Upper lobe of left lung (tissue), 6 donors: Measurements from ENCODE around the gene TLK2. TPM values are rescaled to one million over a fixed set of nuclear protein-coding genes. Genes with fewer than 3 reads are reported as not detected.

Source experiments
- ATAC-seq, 2 donors: fragments of 200-7000 bp; cut with Tn5 transposase; one replicate each; pipeline ENCODE4 v1.9.1; 2022; ENCODE audit warnings: mild to moderate bottlenecking in 2 of 2, moderate library complexity in 2 of 2; ENCODE audit not compliant: low FRiP score in 2 of 2
- DNase-seq, 2 donors: peaks; one replicate each; pipeline ENCODE4 v3.0.0-alpha.2; 2019 to 2020
- H3K27ac ChIP-seq, 4 donors: fragments of 200-600 bp; sonication (generic); one replicate each; pipeline ENCODE4 v1.5.1; 2016 to 2019
- H3K27me3 ChIP-seq, 4 donors: fragments of 200-600 bp; sonication (generic); one replicate each; pipeline ENCODE4 v1.5.1; 2017 to 2019
- H3K36me3 ChIP-seq, 4 donors: fragments of 200-600 bp; sonication (generic); one replicate each; pipeline ENCODE4 v1.5.1; 2016 to 2019
- H3K4me1 ChIP-seq, 4 donors: fragments of 200-600 bp; sonication (generic); one replicate each; pipeline ENCODE4 v1.5.1; 2018 to 2019
- H3K4me3 ChIP-seq, 4 donors: fragments of 200-600 bp; sonication (generic); one replicate each; pipeline ENCODE4 v1.5.1; 2017 to 2019; ENCODE audit warnings: mild to moderate bottlenecking in 2 of 4, moderate library complexity in 1 of 4
- H3K9me3 ChIP-seq, 4 donors: fragments of 200-600 bp; sonication (generic); one replicate each; pipeline ENCODE4 v1.5.1; 2018 to 2019
- EP300 ChIP-seq, 4 donors: sonication (generic); formaldehyde crosslinking; IDR thresholded peaks; one replicate each; pipeline ENCODE4 v1.5.1; 2017; ENCODE audit warnings: antibody characterized with exemption in 4 of 4, control low read depth in 2 of 4
- POLR2A ChIP-seq, 4 donors: fragments of 450-650 bp; IDR thresholded peaks; one replicate each; pipeline ENCODE4 v1.5.1; 2016 to 2017; ENCODE audit warnings: antibody characterized with exemption in 4 of 4, mild to moderate bottlenecking in 2 of 4
- POLR2AphosphoS5 ChIP-seq, 2 donors: sonication (generic); formaldehyde crosslinking; IDR thresholded peaks; one replicate each; pipeline ENCODE4 v1.5.1; 2017; ENCODE audit warnings: antibody characterized with exemption in 2 of 2
- WGBS, 2 donors: methylation state at CpG; one replicate each; pipeline ENCODE4 v1.1.5; 2017 to 2018; 5-methylcytosine and 5-hydroxymethylcytosine counted together
- total RNA-seq, 6 donors: library from RNA; depleted of rRNA in 4 of 6; stranded (reverse); fragments of >200 nt in 4 of 6; gene quantifications; one replicate each; pipeline versions ENCODE4 v1.1.0 to v1.2.1, GENCODE V29; 2016 to 2021
- TF ChIP-seq, protein P1 (sequence below), 6 experiments: fragments of 450-650 bp in 4 of 6; fragments of 200-600 bp in 2 of 6; sonication (generic) in 2 of 6; IDR thresholded peaks; one replicate each; pipeline ENCODE4 v1.5.1; 2016 to 2019; ENCODE audit warnings: antibody characterized with exemption in 6 of 6
- donor health status: DM: no; HTN: no; CAD: no; lungs with moderate emphysema.
- donor health status: DM: no; HTN: yes; CAD: no; lungs with severe emphysema.

TLK2 gene
- total RNA-seq, 6 donors from 2014 or later = 36.6 to 57.6 (median 44.9) TPM

DNA sequence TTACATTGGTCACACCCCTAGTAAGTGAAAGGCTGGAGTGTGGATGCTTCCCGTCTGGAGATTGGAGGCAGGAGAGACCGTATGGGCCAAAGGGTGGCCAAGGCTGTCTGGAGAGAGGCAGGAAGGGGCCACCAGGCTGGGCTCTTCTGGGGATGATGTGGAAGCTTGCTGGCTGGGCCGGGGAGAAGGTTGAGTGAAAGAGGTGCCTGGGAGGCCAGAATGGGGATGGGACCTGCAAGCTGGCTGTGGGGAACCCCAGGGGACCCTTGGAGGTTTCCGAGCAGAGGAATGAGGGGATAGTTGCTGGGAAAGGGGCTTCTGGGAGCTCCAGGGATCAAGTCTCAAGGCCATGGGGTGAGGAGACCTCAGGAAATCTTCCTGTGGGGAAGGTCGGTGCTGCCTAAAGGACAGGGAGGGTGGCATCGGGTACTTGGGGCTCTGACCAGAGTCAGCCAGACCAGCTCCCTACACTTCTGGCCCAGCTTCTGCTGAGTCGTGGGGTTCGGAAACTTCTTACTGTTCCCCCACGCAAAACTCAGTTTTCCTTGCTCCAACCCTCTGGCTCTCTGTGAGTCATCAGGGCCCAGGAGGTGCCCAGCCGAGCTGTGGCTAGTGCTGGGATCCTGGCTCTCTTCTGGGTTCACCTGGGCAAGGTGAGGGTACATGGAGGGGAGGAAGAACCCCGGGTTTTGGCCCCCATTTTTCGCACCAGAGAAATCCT lies 151.9 kb downstream of the TLK2 start:
- Histone ChIP-seq H3K4me1 (peaks cover 29 to 52% (median 43%) of the 10 kb centered on the region in 4 donors), H3K27me3 (peaks cover 0 to 14% (median 1%) of the 10 kb centered on the region in 4 donors), H3K27ac (peak overlapping the region in 2 of 4 donors; percentile 9 to 10), H3K36me3 (no peaks in the 10 kb centered on the region), H3K9me3 (no peaks in the 10 kb centered on the region), H3K4me3 (no peak overlapping the region)
- DNase-seq (no peak), ATAC-seq (no peak)
- WGBS, 2 donors = 79 to 80% methylated on average over 7 to 12 of the region's 12 CpGs
- TF ChIP-seq EP300 (IDR thresholded peaks at IDR 0.05) (no peak), POLR2AphosphoS5 (IDR thresholded peaks at IDR 0.05) (no peak), POLR2A (IDR thresholded peaks at IDR 0.05) (no peak)
- TF ChIP-seq, protein P1, sequence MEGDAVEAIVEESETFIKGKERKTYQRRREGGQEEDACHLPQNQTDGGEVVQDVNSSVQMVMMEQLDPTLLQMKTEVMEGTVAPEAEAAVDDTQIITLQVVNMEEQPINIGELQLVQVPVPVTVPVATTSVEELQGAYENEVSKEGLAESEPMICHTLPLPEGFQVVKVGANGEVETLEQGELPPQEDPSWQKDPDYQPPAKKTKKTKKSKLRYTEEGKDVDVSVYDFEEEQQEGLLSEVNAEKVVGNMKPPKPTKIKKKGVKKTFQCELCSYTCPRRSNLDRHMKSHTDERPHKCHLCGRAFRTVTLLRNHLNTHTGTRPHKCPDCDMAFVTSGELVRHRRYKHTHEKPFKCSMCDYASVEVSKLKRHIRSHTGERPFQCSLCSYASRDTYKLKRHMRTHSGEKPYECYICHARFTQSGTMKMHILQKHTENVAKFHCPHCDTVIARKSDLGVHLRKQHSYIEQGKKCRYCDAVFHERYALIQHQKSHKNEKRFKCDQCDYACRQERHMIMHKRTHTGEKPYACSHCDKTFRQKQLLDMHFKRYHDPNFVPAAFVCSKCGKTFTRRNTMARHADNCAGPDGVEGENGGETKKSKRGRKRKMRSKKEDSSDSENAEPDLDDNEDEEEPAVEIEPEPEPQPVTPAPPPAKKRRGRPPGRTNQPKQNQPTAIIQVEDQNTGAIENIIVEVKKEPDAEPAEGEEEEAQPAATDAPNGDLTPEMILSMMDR (IDR thresholded peaks at IDR 0.05) = no peak

DNA sequence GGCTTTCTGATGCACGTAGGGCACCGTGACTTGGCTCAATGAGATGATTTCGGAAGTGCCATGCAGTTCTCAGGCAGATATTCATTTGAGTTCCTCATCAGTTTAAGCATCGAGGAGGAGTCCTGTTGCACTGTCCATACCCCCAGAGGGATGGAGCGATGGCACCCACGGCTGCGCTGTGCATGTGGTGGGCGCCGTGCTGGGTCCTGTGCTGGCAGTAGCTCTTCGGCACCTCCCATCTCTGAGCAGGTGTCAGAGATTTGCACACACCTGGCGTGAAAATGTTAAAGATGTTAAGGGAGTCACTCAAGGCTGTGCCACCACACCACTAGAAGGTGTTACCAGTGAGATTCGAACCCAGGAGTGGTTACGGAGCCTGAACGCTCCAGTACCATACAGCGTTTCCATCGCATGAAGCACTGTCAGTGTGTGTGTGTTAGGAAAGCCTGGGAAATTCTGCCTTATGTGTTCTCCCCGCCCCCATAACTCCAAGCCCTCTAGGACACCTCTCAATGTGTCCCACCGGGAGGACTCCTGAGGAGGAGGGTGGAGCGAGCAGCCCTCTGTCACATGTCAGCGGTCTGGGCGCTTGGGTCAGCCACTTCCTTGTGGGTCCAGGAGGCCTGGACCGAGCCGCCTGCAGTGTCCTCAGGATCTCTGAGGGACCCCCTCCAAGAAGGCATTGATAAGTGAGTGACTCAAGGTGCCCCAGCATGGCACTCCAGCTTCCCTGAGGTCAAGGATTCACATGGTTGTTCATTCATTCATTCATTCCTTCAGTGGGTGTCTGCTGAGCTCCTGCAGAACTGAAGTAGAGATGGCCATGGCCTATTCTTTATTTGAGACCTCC lies 152.7 kb downstream of the TLK2 start:
- no peak for ATAC-seq
- peaks cover 0 to 14% (median 1%) of the 10 kb centered on the region in 4 donors for H3K27me3 ChIP-seq
- no peaks in the 10 kb centered on the region for H3K9me3 ChIP-seq
- H3K4me1 ChIP-seq = peaks cover 22 to 44% (median 40%) of the 10 kb centered on the region in 4 donors
- no peak overlapping the region for H3K4me3 ChIP-seq
- WGBS, 2 donors = 88 to 93% methylated on average over 23 of the region's 23 CpGs
- DNase-seq = no peak
- no peaks in the 10 kb centered on the region for H3K36me3 ChIP-seq
- TF ChIP-seq, protein P1 (IDR thresholded peaks at IDR 0.05) = no peak
- TF ChIP-seq EP300 (IDR thresholded peaks at IDR 0.05) = no peak
- no peak for TF ChIP-seq POLR2A (IDR thresholded peaks at IDR 0.05)
- no peak for TF ChIP-seq POLR2AphosphoS5 (IDR thresholded peaks at IDR 0.05)
- H3K27ac ChIP-seq = peak overlapping the region in 1 of 4 donors; percentile 10

DNA sequence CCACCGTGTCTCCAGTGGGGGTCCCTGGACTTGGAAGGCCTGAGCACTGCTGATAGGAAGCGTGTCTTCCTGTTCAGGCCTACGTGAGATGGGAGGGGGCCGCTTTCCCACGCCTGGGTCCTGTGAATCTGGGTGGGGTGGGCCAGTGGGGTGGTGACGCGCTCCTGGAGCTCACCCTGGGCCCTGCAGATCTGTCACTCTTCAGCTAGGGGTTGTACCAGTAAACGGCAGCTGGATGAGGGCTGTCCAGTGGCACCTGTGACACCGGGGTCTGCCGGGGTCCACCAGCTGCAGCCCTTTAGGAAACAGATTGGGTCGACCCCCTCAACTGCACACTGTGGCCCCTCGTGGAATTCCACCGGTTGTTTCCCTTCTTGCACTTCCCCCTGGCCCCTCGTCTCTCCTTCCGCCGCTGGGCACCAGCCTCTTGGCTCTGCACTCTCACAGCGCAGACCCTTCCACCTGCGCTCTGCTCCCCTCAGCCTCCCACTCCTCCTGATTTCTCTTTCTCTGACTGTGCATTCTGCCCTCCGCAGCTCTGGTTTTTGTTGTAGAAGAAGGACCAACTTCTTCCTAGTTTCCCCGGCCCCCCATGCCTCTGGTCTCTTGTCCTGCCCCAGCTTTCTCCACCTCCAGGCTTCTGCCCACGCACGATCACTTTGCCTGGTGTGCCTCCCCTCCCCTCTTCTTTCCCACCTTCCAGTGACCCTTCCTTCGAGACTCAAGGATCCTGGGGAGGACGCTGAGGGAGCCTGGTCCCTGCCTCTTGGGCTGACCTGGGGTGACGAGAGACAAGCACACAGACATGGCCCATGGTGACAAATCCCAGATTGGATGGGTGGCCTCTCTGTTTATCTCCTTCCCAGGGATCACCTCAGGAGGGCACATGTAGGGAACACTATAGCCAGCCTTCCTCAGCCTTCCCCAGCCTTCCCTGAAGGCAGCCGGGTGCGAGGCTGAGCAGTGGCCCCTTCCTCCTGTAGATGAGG lies 153.6 kb downstream of the TLK2 start:
- peaks cover 14 to 35% (median 31%) of the 10 kb centered on the region in 4 donors for H3K4me1 ChIP-seq
- peaks cover 0 to 8% (median 1%) of the 10 kb centered on the region in 4 donors for H3K27me3 ChIP-seq
- no peaks in the 10 kb centered on the region for H3K36me3 ChIP-seq
- WGBS, 2 donors = 66 to 74% methylated on average over 21 to 25 of the region's 27 CpGs
- peak overlapping the region in 2 of 4 donors; percentile 19 to 30 for H3K27ac ChIP-seq
- no peak overlapping the region for H3K4me3 ChIP-seq
- DNase-seq (no peak), ATAC-seq (no peak)
- no peak for TF ChIP-seq POLR2AphosphoS5 (IDR thresholded peaks at IDR 0.05)
- TF ChIP-seq POLR2A (IDR thresholded peaks at IDR 0.05) = no peak
- no peak for TF ChIP-seq EP300 (IDR thresholded peaks at IDR 0.05)
- TF ChIP-seq, protein P1 (IDR thresholded peaks at IDR 0.05) = no peak
- H3K9me3 ChIP-seq = no peaks in the 10 kb centered on the region

DNA sequence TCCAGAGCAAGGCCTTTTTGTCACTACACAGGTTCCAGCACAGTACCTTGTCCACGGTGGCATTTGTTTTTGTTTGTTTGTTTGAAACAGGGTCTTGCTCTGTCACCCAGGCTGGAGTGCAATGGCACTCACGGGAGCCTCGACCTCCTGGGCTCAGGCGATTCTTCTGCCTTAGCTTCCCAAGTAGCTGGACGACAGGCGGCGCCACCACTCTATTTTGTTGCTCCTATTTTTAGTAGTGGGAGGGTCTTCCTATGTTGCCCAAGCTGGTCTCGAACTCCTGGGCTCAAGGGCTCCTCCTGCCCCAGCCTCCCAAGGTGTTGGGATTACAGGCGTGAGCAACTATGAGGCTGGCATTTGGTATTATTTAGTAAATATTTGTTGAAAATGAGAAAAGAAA lies 159.2 kb downstream of the TLK2 start:
- H3K36me3 ChIP-seq = no peaks in the 10 kb centered on the region
- H3K27me3 ChIP-seq = no peaks in the 10 kb centered on the region
- H3K4me3 ChIP-seq = no peak overlapping the region
- ATAC-seq = no peak
- no peak for DNase-seq
- H3K4me1 ChIP-seq = peaks cover 0 to 6% (median 2%) of the 10 kb centered on the region in 4 donors
- 72 to 74% methylated on average over 9 of the region's 9 CpGs for WGBS, 2 donors
- no peak overlapping the region for H3K27ac ChIP-seq
- H3K9me3 ChIP-seq = no peaks in the 10 kb centered on the region
- TF ChIP-seq EP300 (IDR thresholded peaks at IDR 0.05) (no peak), POLR2A (IDR thresholded peaks at IDR 0.05) (no peak), POLR2AphosphoS5 (IDR thresholded peaks at IDR 0.05) (no peak)
- TF ChIP-seq, protein P1 (IDR thresholded peaks at IDR 0.05) = no peak
